IMR-90 (cell line): ENCODE data around the gene HNF1B. TPM values are rescaled to one million over a fixed set of nuclear protein-coding genes. Genes with fewer than 3 reads are reported as not detected.

Experiments used
- ATAC-seq: fragments of 200-7000 bp; cut with Tn5 transposase; 2 replicates; pipeline ENCODE4 v1.9.1; 2020; ENCODE audit warnings: low read depth, mild to moderate bottlenecking, moderate library complexity
- BruUV-seq: library from RNA; stranded (reverse); fragments of 400-500 nt; replicated peaks from 2 replicates; lab custom pipeline; 2021; lab: Mats Ljungman, UMichigan
- CTCF ChIA-PET: fragments of 300-600 bp; formaldehyde crosslinking; extraction: SDS; loops from one replicate; lab custom pipeline; 2021; ENCODE audit warnings: antibody characterized with exemption; lab: Yijun Ruan, JAX
- POLR2A ChIA-PET: fragments of 300-600 bp; sonication (Branson Sonifier 250); formaldehyde crosslinking; loops from one replicate; lab custom pipeline; 2022; ENCODE audit warnings: antibody characterized with exemption; ENCODE audit not compliant: unreplicated experiment; lab: Charles Lee
- DNase-seq: peaks from one replicate; pipeline ENCODE4 v3.0.0; 2013
- H2AFZ ChIP-seq: replicated peaks from 2 replicates; pipeline ENCODE3; 2013; ENCODE audit warnings: low read length, mild to moderate bottlenecking; ENCODE audit not compliant: poor library complexity
- H2AK5ac ChIP-seq: 2 replicates; pipeline ENCODE4 v1.6.1; 2013; ENCODE audit warnings: low read depth, low read length, inconsistent platforms
- H2AK9ac ChIP-seq: replicated peaks from 2 replicates; pipeline ENCODE3; 2013; ENCODE audit warnings: mild to moderate bottlenecking, low read depth, low read length, moderate library complexity; ENCODE audit not compliant: poor library complexity
- H2BK120ac ChIP-seq: 2 replicates; pipeline ENCODE4 v1.6.1; 2013; ENCODE audit warnings: low read depth, low read length, inconsistent platforms
- H2BK15ac ChIP-seq: 3 replicates; pipeline ENCODE4 v1.6.1; 2013; ENCODE audit warnings: low read depth, low read length, inconsistent platforms
- H2BK20ac ChIP-seq: 2 replicates; pipeline ENCODE4 v1.6.1; 2013; ENCODE audit warnings: low read depth, mild to moderate bottlenecking, inconsistent platforms, low read length, moderate library complexity
- H2BK5ac ChIP-seq: 2 replicates; pipeline ENCODE4 v1.6.1; 2013; ENCODE audit warnings: mild to moderate bottlenecking, low read depth, low read length, inconsistent platforms; ENCODE audit not compliant: poor library complexity, severe bottlenecking
- H3K14ac ChIP-seq: replicated peaks from 2 replicates; pipeline ENCODE4 v1.6.1; 2013; ENCODE audit warnings: low read depth, low read length, inconsistent platforms
- H3K18ac ChIP-seq: 2 replicates; pipeline ENCODE4 v1.6.1; 2013; ENCODE audit warnings: low read depth, low read length, control low read depth
- H3K23ac ChIP-seq: 2 replicates; pipeline ENCODE4 v1.6.1; 2013; ENCODE audit warnings: low read depth, low read length, inconsistent platforms
- H3K27ac ChIP-seq: 2 replicates; pipeline ENCODE4 v1.5.1; 2013; ENCODE audit warnings: mild to moderate bottlenecking, control low read depth, low read length; ENCODE audit not compliant: insufficient read depth
- H3K27me3 ChIP-seq: 2 replicates; pipeline ENCODE4 v1.6.1; 2013; ENCODE audit warnings: low read length; ENCODE audit not compliant: control insufficient read depth, insufficient read depth
- H3K36me3 ChIP-seq: 2 replicates; pipeline ENCODE4 v1.6.1; 2013; ENCODE audit warnings: low read length, mixed read lengths; ENCODE audit not compliant: control insufficient read depth, insufficient read depth
- H3K4ac ChIP-seq: 2 replicates; pipeline ENCODE4 v1.6.1; 2013; ENCODE audit warnings: low read depth, low read length, inconsistent platforms
- H3K4me1 ChIP-seq: 2 replicates; pipeline ENCODE4 v1.6.1; 2013; ENCODE audit warnings: low read length, mixed read lengths; ENCODE audit not compliant: control insufficient read depth, insufficient read depth
- H3K4me2 ChIP-seq: 2 replicates; pipeline ENCODE4 v1.6.1; 2013; ENCODE audit warnings: low read depth, mild to moderate bottlenecking, control low read depth, low read length, moderate library complexity
- H3K4me3 ChIP-seq: 2 replicates; pipeline ENCODE4 v1.5.1; 2013; ENCODE audit warnings: low read depth, mild to moderate bottlenecking, control low read depth, low read length, moderate library complexity; ENCODE audit not compliant: insufficient read depth
- H3K56ac ChIP-seq: 2 replicates; pipeline ENCODE4 v1.6.1; 2013; ENCODE audit warnings: low read length, inconsistent platforms; ENCODE audit not compliant: insufficient read depth; ENCODE audit errors: extremely low read depth
- H3K79me1 ChIP-seq, 2 experiments: 2 replicates each; pipeline ENCODE4 v1.6.1; 2013; ENCODE audit warnings: low read length in 2 of 2, inconsistent platforms in 1 of 2, low read depth in 1 of 2
- H3K9ac ChIP-seq: 2 replicates; pipeline ENCODE4 v1.6.1; 2013; ENCODE audit warnings: low read depth, low read length, control low read depth
- H3K9me1 ChIP-seq: 2 replicates; pipeline ENCODE4 v1.6.1; 2013; ENCODE audit warnings: low read length, inconsistent platforms; ENCODE audit not compliant: insufficient read depth
- H3K9me3 ChIP-seq: 2 replicates; pipeline ENCODE4 v1.6.1; 2013; ENCODE audit warnings: low read length; ENCODE audit not compliant: control insufficient read depth, insufficient read depth
- H4K20me1 ChIP-seq: 2 replicates; pipeline ENCODE4 v1.6.1; 2013; ENCODE audit warnings: low read length, inconsistent platforms; ENCODE audit not compliant: insufficient read depth
- H4K5ac ChIP-seq: 2 replicates; pipeline ENCODE4 v1.6.1; 2013; ENCODE audit warnings: mild to moderate bottlenecking, low read depth, low read length, control low read depth
- H4K8ac ChIP-seq, 2 experiments: 2 replicates each; pipeline ENCODE4 v1.6.1; 2013; ENCODE audit warnings: low read depth in 2 of 2, low read length in 2 of 2, control low read depth in 1 of 2, inconsistent platforms in 1 of 2
- H4K91ac ChIP-seq: 2 replicates; pipeline ENCODE4 v1.6.1; 2013; ENCODE audit warnings: low read depth, low read length, inconsistent platforms; ENCODE audit not compliant: insufficient read depth
- SMC3 ChIP-seq: fragments of 150-350 bp; IDR thresholded peaks from 2 replicates; pipeline ENCODE4 v1.6.1; 2016; ENCODE audit warnings: low read depth, mild to moderate bottlenecking, antibody characterized with exemption, low read length, moderate library complexity
- WGBS, 2 experiments: methylation state at CpG; one replicate each; pipeline versions ENCODE4 v1.1.5 to v1.1.7; 2013; ENCODE audit warnings: missing lambda C conversion rate in 2 of 2; ENCODE audit not compliant: insufficient read length in 1 of 2; ENCODE audit errors: extremely low coverage in 2 of 2; 5-methylcytosine and 5-hydroxymethylcytosine counted together
- dilution Hi-C: fragments of 300-500 bp; cut with HindIII; formaldehyde crosslinking; loops from one replicate; pipeline ENCODE4 v1.14.3; 2018; ENCODE audit warnings: low sequenced_read_pairs; ENCODE audit not compliant: unreplicated experiment
- in situ Hi-C: fragments of 300-500 bp; cut with MboI; formaldehyde crosslinking; loops from 3 replicates; pipeline ENCODE4 v1.14.3; 2019; ENCODE audit warnings: low sequenced_read_pairs, inconsistent platforms, mixed read lengths
- intact Hi-C: fragments of 100-400 bp; cut with micrococcal nuclease; formaldehyde crosslinking; loops from 2 replicates; pipeline ENCODE4 v1.10.0; 2022
- polyA plus RNA-seq, 3 experiments: library from polyadenylated mRNA; depleted of rRNA; stranded (reverse); fragments of >200 nt; gene quantifications; 2 replicates each; pipeline ENCODE4 v1.2.3, GENCODE V29; 2012; ENCODE audit warnings: low replicate concordance in 1 of 3
- total RNA-seq: library from RNA; depleted of rRNA; stranded (reverse); fragments of >200 nt; gene quantifications from 2 replicates; pipeline ENCODE4 v1.2.3, GENCODE V29; 2012
- TF ChIP-seq, protein P1 (sequence below): fragments of 150-350 bp; IDR thresholded peaks from 2 replicates; pipeline ENCODE4 v1.6.1; 2017; ENCODE audit warnings: mild to moderate bottlenecking, antibody characterized with exemption, low read length, low read depth
- TF ChIP-seq, protein P2 (sequence below): conservative IDR thresholded peaks from 2 replicates; pipeline ENCODE4 v1.5.1; 2012; ENCODE audit warnings: mild to moderate bottlenecking, low read depth, low read length, improper control_type of control experiment
- TF ChIP-seq, protein P3 (sequence below): fragments of 150-350 bp; IDR thresholded peaks from 2 replicates; pipeline ENCODE4 v1.6.1; 2016; ENCODE audit warnings: low read depth, mild to moderate bottlenecking, low read length, moderate library complexity, borderline replicate concordance

HNF1B gene
- total and polyA plus RNA-seq, 2 of the 4 experiments (the other 2 are of a cell fraction) = not detected

DNA sequence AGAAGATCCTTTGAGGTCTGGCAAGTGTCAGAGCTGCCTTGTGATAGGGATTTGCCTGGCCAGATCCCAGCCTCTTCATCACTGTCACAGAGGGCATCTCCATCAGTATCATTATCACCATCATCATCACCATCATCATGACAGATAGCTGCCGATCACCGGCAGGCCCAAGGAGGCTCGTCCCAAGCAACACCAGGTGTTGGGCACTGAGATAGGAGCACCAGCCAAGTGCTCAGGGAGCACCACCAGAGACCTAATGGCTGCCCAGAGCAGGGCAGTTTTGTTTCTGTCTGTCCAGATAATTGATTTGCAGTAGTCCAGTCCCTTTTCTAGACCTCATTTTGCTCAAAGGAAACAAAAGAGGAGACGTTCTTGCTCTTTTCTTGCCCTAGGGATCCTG lies 25.0 kb downstream of the HNF1B start:
- in situ Hi-C loops = no loop called here
- no peak overlapping the region for H3K9ac ChIP-seq
- no peak overlapping the region for H4K5ac ChIP-seq
- H3K18ac ChIP-seq = no peak overlapping the region
- no peaks in the 10 kb centered on the region for H3K9me3 ChIP-seq
- peak overlapping the region; percentile 37; the same call in 1 of the 2 replicates for H2AK5ac ChIP-seq
- ChIA-PET POLR2A (no interaction called here), CTCF (no interaction called here)
- H3K56ac ChIP-seq = no peak overlapping the region
- H3K27me3 ChIP-seq = peaks cover 13% of the 10 kb centered on the region
- H3K79me1 ChIP-seq = no peaks in the 10 kb centered on the region
- H3K27ac ChIP-seq = no peak overlapping the region
- ATAC-seq = no peak
- no peaks in the 10 kb centered on the region for H3K9me1 ChIP-seq
- no peak overlapping the region for H4K91ac ChIP-seq
- H3K23ac ChIP-seq = no peak overlapping the region
- 100% methylated on average over 3 of the region's 4 CpGs; no CpG with 5 or more reads in 1 of the 2 experiments for WGBS, 2 experiments
- BruUV-seq = no TSS peak
- H3K4me2 ChIP-seq = no peak overlapping the region
- no peak for DNase-seq
- no peak overlapping the region for H4K8ac ChIP-seq
- no peak overlapping the region for H3K4ac ChIP-seq
- intact Hi-C loops = loop anchor here (10.0 kb wide), 1 partner anchor 75 kb away; no protein-coding TSS in a partner anchor
- dilution Hi-C loops = no loop called here
- H3K4me1 ChIP-seq = peaks cover 11% of the 10 kb centered on the region
- no peak overlapping the region for H3K4me3 ChIP-seq
- H2BK5ac ChIP-seq = no peak overlapping the region
- H2BK20ac ChIP-seq = no peak overlapping the region
- H2BK120ac ChIP-seq = no peak overlapping the region
- no peaks in the 10 kb centered on the region for H3K36me3 ChIP-seq
- no peak overlapping the region for H2AK9ac ChIP-seq
- TF ChIP-seq, protein P1, sequence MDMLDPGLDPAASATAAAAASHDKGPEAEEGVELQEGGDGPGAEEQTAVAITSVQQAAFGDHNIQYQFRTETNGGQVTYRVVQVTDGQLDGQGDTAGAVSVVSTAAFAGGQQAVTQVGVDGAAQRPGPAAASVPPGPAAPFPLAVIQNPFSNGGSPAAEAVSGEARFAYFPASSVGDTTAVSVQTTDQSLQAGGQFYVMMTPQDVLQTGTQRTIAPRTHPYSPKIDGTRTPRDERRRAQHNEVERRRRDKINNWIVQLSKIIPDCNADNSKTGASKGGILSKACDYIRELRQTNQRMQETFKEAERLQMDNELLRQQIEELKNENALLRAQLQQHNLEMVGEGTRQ = no peak
- TF ChIP-seq, protein P2, sequence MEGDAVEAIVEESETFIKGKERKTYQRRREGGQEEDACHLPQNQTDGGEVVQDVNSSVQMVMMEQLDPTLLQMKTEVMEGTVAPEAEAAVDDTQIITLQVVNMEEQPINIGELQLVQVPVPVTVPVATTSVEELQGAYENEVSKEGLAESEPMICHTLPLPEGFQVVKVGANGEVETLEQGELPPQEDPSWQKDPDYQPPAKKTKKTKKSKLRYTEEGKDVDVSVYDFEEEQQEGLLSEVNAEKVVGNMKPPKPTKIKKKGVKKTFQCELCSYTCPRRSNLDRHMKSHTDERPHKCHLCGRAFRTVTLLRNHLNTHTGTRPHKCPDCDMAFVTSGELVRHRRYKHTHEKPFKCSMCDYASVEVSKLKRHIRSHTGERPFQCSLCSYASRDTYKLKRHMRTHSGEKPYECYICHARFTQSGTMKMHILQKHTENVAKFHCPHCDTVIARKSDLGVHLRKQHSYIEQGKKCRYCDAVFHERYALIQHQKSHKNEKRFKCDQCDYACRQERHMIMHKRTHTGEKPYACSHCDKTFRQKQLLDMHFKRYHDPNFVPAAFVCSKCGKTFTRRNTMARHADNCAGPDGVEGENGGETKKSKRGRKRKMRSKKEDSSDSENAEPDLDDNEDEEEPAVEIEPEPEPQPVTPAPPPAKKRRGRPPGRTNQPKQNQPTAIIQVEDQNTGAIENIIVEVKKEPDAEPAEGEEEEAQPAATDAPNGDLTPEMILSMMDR = no peak
- no peak for TF ChIP-seq SMC3
- TF ChIP-seq, protein P3, sequence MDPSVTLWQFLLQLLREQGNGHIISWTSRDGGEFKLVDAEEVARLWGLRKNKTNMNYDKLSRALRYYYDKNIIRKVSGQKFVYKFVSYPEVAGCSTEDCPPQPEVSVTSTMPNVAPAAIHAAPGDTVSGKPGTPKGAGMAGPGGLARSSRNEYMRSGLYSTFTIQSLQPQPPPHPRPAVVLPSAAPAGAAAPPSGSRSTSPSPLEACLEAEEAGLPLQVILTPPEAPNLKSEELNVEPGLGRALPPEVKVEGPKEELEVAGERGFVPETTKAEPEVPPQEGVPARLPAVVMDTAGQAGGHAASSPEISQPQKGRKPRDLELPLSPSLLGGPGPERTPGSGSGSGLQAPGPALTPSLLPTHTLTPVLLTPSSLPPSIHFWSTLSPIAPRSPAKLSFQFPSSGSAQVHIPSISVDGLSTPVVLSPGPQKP = no peak
- no peak overlapping the region for H2AFZ ChIP-seq
- no peak overlapping the region for H3K14ac ChIP-seq
- no peaks in the 10 kb centered on the region for H4K20me1 ChIP-seq
- no peak overlapping the region for H2BK15ac ChIP-seq
